ENCODE results near the gene SLC7A10. TPM values are rescaled to one million over a fixed set of nuclear protein-coding genes. Genes with fewer than 3 reads are reported as not detected.

SLC7A10 gene
- total RNA-seq, 4 donors from 2014 or later = not detected

DNA sequence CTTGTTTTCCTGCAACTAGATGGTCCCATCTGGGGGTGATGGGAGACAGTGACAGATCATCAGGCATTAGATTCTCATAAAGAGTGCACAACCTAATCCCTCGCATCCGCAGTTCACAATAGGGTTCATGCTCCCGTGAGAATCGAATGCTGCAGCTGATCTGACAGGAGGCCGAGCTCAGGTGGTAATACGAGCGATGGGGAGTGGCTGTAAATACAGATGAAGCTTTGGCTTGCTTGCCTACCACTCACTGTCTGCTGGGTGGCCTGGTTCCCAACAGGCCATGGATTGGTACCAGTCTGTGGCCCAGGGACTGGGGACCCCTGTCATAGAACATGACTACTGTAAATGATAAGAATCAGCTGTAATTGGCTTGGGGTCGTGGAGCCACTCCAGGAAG, 65.8 kb downstream of the SLC7A10 start:
- intact Hi-C loops (cut with DNase I) = no loop called here
- no peaks in the 10 kb centered on the region for H3K36me3 ChIP-seq
- 80% methylated on average over 8 of the region's 8 CpGs for WGBS
- H3K9me3 ChIP-seq = no peaks in the 10 kb centered on the region
- no peaks in the 10 kb centered on the region for H3K27me3 ChIP-seq
- H3K27ac ChIP-seq (replicated peaks in 1 of 4) = no peak overlapping the region
- no peak for DNase-seq (ENCODE audit: extremely low spot score)
- no peaks in the 10 kb centered on the region for H3K4me1 ChIP-seq
- H3K4me3 ChIP-seq = no peak overlapping the region
- no peak for TF ChIP-seq POLR2A (IDR thresholded peaks at IDR 0.05; ENCODE audit: low read depth)
- TF ChIP-seq EP300 (IDR thresholded peaks at IDR 0.05) = no peak
- TF ChIP-seq POLR2AphosphoS5 (IDR thresholded peaks at IDR 0.05) = no peak
- TF ChIP-seq, protein P1, sequence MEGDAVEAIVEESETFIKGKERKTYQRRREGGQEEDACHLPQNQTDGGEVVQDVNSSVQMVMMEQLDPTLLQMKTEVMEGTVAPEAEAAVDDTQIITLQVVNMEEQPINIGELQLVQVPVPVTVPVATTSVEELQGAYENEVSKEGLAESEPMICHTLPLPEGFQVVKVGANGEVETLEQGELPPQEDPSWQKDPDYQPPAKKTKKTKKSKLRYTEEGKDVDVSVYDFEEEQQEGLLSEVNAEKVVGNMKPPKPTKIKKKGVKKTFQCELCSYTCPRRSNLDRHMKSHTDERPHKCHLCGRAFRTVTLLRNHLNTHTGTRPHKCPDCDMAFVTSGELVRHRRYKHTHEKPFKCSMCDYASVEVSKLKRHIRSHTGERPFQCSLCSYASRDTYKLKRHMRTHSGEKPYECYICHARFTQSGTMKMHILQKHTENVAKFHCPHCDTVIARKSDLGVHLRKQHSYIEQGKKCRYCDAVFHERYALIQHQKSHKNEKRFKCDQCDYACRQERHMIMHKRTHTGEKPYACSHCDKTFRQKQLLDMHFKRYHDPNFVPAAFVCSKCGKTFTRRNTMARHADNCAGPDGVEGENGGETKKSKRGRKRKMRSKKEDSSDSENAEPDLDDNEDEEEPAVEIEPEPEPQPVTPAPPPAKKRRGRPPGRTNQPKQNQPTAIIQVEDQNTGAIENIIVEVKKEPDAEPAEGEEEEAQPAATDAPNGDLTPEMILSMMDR (IDR thresholded peaks at IDR 0.05) = no peak

DNA sequence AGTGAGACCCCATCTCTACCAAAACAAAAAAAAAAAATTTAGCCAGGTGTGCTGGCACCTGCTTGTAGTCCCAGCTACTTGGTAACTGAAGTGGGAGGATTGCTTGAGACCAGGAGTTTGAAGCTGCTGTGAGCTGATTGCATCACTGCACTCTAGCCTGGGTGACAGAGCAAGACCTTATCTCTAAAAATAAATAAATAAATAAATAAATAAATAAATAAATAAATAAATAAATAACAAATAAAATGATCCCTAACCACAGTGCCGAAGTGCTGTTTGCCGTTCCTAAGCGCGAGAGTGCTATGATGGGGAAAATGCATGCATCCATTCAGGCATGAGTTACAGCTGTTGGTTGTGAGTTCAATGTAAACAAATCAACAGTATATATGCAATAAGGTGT, 66.5 kb downstream of the SLC7A10 start:
- Histone ChIP-seq H3K27ac (replicated peaks in 1 of 4) (no peak overlapping the region), H3K9me3 (no peaks in the 10 kb centered on the region), H3K4me1 (no peaks in the 10 kb centered on the region), H3K36me3 (no peaks in the 10 kb centered on the region), H3K4me3 (no peak overlapping the region), H3K27me3 (no peaks in the 10 kb centered on the region)
- TF ChIP-seq POLR2AphosphoS5 (IDR thresholded peaks at IDR 0.05) = no peak
- TF ChIP-seq, protein P1 (IDR thresholded peaks at IDR 0.05) = no peak
- no peak for TF ChIP-seq EP300 (IDR thresholded peaks at IDR 0.05)
- no peak for TF ChIP-seq POLR2A (IDR thresholded peaks at IDR 0.05; ENCODE audit: low read depth)
- intact Hi-C loops (cut with DNase I) = no loop called here
- 87% methylated on average over 4 of the region's 4 CpGs for WGBS
- no peak for DNase-seq (ENCODE audit: extremely low spot score)

Other genes with a start within 250 kb of the SLC7A10 start
- gene RHPN2, start 161.0 kb downstream of the SLC7A10 start, total RNA-seq = 1 to 10 TPM in 2 of 4 donors, under 1 TPM in 2; 0.75 to 3.7 (median 1.5) TPM
- 1 to 10 TPM; 5.4 to 8.9 (median 7.3) TPM for gene GPATCH1, start 144.7 kb downstream of the SLC7A10 start, total RNA-seq
- not detected for gene WDR88, start 93.7 kb downstream of the SLC7A10 start, total RNA-seq
- gene LRP3, start 31.5 kb downstream of the SLC7A10 start, total RNA-seq = 10 to 100 TPM; 34.5 to 76.7 (median 62.6) TPM
- 10 to 100 TPM in 2 of 4 donors, 1 to 10 TPM in 2; 5.1 to 15.9 (median 8.9) TPM for gene CEBPA, start 76.7 kb upstream of the SLC7A10 start, total RNA-seq
- gene CEBPG, start 147.9 kb upstream of the SLC7A10 start, total RNA-seq = 10 to 100 TPM; 23.1 to 30.3 (median 28.5) TPM

All from esophagus muscularis mucosa (tissue), 4 donors.